ENCODE measurements around the gene PTPRM.

GRCh38 chr18:7729868-7730267 is 162.8 kb downstream of the PTPRM start:
- TF ChIP-seq CTCF (conservative IDR thresholded peaks at IDR 0.05; ENCODE audit: low read length) (no peak), EZH2phosphoT487 (IDR thresholded peaks at IDR 0.05; ENCODE audit: borderline replicate concordance) (no peak)

Data from Loucy (cell line).